Measurements from ENCODE around the gene NRSN2.

DNA sequence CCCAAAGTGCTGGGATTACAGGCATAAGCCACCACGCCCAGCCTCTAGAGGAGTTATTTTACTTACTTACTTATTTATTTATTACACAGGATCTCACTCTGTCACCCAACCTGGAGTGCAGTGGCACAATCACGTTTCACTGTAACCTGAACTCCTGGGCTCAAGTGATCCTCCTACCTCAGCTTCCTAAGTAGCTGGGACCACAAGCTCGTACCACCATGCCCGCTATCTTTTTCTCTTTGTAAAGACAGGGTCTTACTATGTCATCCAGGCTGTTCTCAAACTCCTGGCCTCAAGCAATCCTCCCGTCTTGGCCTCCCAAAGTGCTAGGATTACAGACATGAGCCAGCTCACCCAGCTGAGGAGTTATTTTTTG lies 32.0 kb downstream of the NRSN2 start:
- TF ChIP-seq, protein P1, sequence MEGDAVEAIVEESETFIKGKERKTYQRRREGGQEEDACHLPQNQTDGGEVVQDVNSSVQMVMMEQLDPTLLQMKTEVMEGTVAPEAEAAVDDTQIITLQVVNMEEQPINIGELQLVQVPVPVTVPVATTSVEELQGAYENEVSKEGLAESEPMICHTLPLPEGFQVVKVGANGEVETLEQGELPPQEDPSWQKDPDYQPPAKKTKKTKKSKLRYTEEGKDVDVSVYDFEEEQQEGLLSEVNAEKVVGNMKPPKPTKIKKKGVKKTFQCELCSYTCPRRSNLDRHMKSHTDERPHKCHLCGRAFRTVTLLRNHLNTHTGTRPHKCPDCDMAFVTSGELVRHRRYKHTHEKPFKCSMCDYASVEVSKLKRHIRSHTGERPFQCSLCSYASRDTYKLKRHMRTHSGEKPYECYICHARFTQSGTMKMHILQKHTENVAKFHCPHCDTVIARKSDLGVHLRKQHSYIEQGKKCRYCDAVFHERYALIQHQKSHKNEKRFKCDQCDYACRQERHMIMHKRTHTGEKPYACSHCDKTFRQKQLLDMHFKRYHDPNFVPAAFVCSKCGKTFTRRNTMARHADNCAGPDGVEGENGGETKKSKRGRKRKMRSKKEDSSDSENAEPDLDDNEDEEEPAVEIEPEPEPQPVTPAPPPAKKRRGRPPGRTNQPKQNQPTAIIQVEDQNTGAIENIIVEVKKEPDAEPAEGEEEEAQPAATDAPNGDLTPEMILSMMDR (IDR thresholded peaks at IDR 0.05): no peak
- no peak for TF ChIP-seq POLR2A (IDR thresholded peaks at IDR 0.05)
